HepG2 (cell line): Measurements from ENCODE around the gene C1QTNF9. TPM values are rescaled to one million over a fixed set of nuclear protein-coding genes. Genes with fewer than 3 reads are reported as not detected.
A peak's percentile ranks its signal among the peaks of the same experiment; 100 is the strongest.
"Not testable (repeated sequence)": the region's sequence is repeated elsewhere in the genome, so short reads cannot be mapped to it uniquely, and the experiment has no call there.

Source experiments
- ATAC-seq: fragments of 200-7000 bp; cut with Tn5 transposase; 3 replicates; pipeline ENCODE4 v1.9.1; 2020; ENCODE audit warnings: mild to moderate bottlenecking, moderate library complexity
- BruUV-seq: library from RNA; stranded (reverse); fragments of 400-500 nt; replicated peaks from 2 replicates; lab custom pipeline; 2021; lab: Mats Ljungman, UMichigan
- CTCF ChIA-PET: fragments of 300-600 bp; formaldehyde crosslinking; extraction: SDS; loops from one replicate; lab custom pipeline; 2021; ENCODE audit warnings: low total read pairs, inconsistent platforms, low intra/inter-chr PET ratio; lab: Yijun Ruan, JAX
- POLR2A ChIA-PET: fragments of 350-600 bp; sonication (Branson Sonifier 250); formaldehyde crosslinking; loops from one replicate; lab custom pipeline; 2020; ENCODE audit warnings: antibody characterized with exemption, inconsistent platforms; lab: Yijun Ruan, JAX
- DNase-seq: peaks from one replicate; pipeline ENCODE4 v3.0.0-alpha.2; 2015; ENCODE audit warnings: low spot score
- FAIRE-seq: peaks from 3 replicates; lab custom pipeline; 2011; peaks lifted over from hg19 to GRCh38; lab: Jason Lieb, UNC
- H2AFZ ChIP-seq: one replicate; pipeline ENCODE4 v1.6.1; 2011; ENCODE audit warnings: low read length, inconsistent platforms
- H3K27ac ChIP-seq: fragments of 300-600 bp; 3 replicates; pipeline ENCODE4 v1.8.0; 2011; ENCODE audit warnings: mixed run types, mild to moderate bottlenecking, mixed read lengths, low read length, inconsistent platforms; ENCODE audit not compliant: insufficient read depth; ENCODE audit errors: extremely low read length
- H3K27me3 ChIP-seq, 2 experiments: fragments of 200-600 bp in 1 of 2; 2 replicates in 1 of 2; 3 replicates in 1 of 2; pipeline versions ENCODE4 v1.6.0 to v1.8.0; 2011; ENCODE audit warnings: low read length in 2 of 2, mild to moderate bottlenecking in 2 of 2, moderate library complexity in 2 of 2, inconsistent platforms in 1 of 2; ENCODE audit not compliant: insufficient read depth in 2 of 2, control insufficient read depth in 1 of 2
- H3K36me3 ChIP-seq, 2 experiments: fragments of 200-600 bp in 1 of 2; replicated peaks in 1 of 2; 2 replicates in 1 of 2; 3 replicates in 1 of 2; pipeline versions ENCODE4 v1.5.1 to v1.8.0; 2011; ENCODE audit warnings: low read length in 2 of 2, inconsistent platforms in 1 of 2; ENCODE audit not compliant: insufficient read depth in 2 of 2, control insufficient read depth in 1 of 2
- H3K4me1 ChIP-seq: 2 replicates; pipeline ENCODE4 v1.5.1; 2012; ENCODE audit warnings: low read length, inconsistent platforms; ENCODE audit not compliant: insufficient read depth
- H3K4me2 ChIP-seq: 2 replicates; pipeline ENCODE4 v1.6.0; 2011; ENCODE audit warnings: low read depth, low read length, inconsistent platforms
- H3K4me3 ChIP-seq, 3 experiments: fragments of 200-600 bp in 1 of 3; sonication (generic), shearing (Covaris generic) in 1 of 3; replicated peaks in 1 of 3; 2 replicates each; pipeline ENCODE4 v1.5.1; 2011 to 2016; ENCODE audit warnings: low read length in 3 of 3, inconsistent platforms in 2 of 3, low read depth in 2 of 3, mild to moderate bottlenecking in 2 of 3, control low read depth in 1 of 3, mixed read lengths in 1 of 3; ENCODE audit not compliant: insufficient read depth in 1 of 3
- H3K79me2 ChIP-seq: one replicate; pipeline ENCODE4 v1.6.1; 2011; ENCODE audit warnings: low read length, inconsistent platforms; ENCODE audit not compliant: insufficient read depth
- H3K9ac ChIP-seq: 2 replicates; pipeline ENCODE4 v1.6.0; 2011; ENCODE audit warnings: mild to moderate bottlenecking, low read depth, low read length, inconsistent platforms; ENCODE audit not compliant: insufficient read depth
- H3K9me3 ChIP-seq: 2 replicates; pipeline ENCODE4 v1.5.1; 2012; ENCODE audit warnings: mild to moderate bottlenecking, low read length
- H4K20me1 ChIP-seq: 2 replicates; pipeline ENCODE4 v1.6.0; 2011; ENCODE audit warnings: inconsistent platforms, mild to moderate bottlenecking, low read length, moderate library complexity; ENCODE audit not compliant: insufficient read depth
- CTCF ChIP-seq: sonication (generic); formaldehyde crosslinking; IDR thresholded peaks from 2 replicates; pipeline ENCODE4 v1.5.0; 2020; ENCODE audit warnings: mild to moderate bottlenecking, missing genetic modification reagents, moderate library complexity
- GABPA ChIP-seq, 2 experiments: IDR thresholded peaks; 2 replicates each; pipeline ENCODE4 v1.6.1; 2011 to 2016; ENCODE audit warnings: low read depth in 2 of 2, low read length in 1 of 2, missing biosample characterization in 1 of 2, missing genetic modification characterization in 1 of 2
- MTF2 ChIP-seq: sonication (generic); formaldehyde crosslinking; IDR thresholded peaks from 2 replicates; pipeline ENCODE4 v1.5.0; 2020; ENCODE audit warnings: missing genetic modification reagents, borderline replicate concordance
- NR2F6 ChIP-seq, 2 experiments: IDR thresholded peaks; 2 replicates each; pipeline ENCODE4 v1.6.1; 2016; ENCODE audit warnings: antibody characterized with exemption in 1 of 2, mild to moderate bottlenecking in 1 of 2
- RFXAP ChIP-seq: sonication (generic); formaldehyde crosslinking; IDR thresholded peaks from 2 replicates; pipeline ENCODE4 v1.4.0; 2020; ENCODE audit warnings: missing genetic modification reagents, borderline replicate concordance
- STAG1 ChIP-seq: sonication (generic); formaldehyde crosslinking; IDR thresholded peaks from 2 replicates; pipeline ENCODE4 v1.4.0; 2020; ENCODE audit warnings: missing genetic modification reagents
- ZBTB44 ChIP-seq: sonication (generic); formaldehyde crosslinking; IDR thresholded peaks from 2 replicates; pipeline ENCODE4 v1.4.0; 2020; ENCODE audit warnings: missing genetic modification reagents
- ZHX2 ChIP-seq, 2 experiments: sonication (generic) in 1 of 2; formaldehyde crosslinking in 1 of 2; IDR thresholded peaks; 2 replicates each; pipeline versions ENCODE4 v1.6.1 to v1.9.0; 2014 to 2022; ENCODE audit warnings: antibody characterized with exemption in 1 of 2, borderline replicate concordance in 1 of 2, inconsistent platforms in 1 of 2, low read depth in 1 of 2, missing genetic modification reagents in 1 of 2
- WGBS: methylation state at CpG from one replicate; pipeline ENCODE4 v1.1.6; 2017; ENCODE audit warnings: low lambda C conversion rate; 5-methylcytosine and 5-hydroxymethylcytosine counted together
- in situ Hi-C: cut with HindIII; loops from 2 replicates; pipeline ENCODE4 v1.10.0; 2017; ENCODE audit warnings: low pct_unique_long_range_greater_than_20kb; ENCODE audit not compliant: extremely low pct_ligation_motif_present
- intact Hi-C: fragments of 100-400 bp; cut with micrococcal nuclease; formaldehyde crosslinking; loops from one replicate; pipeline ENCODE4 v1.10.0; 2022; ENCODE audit not compliant: unreplicated experiment
- polyA plus RNA-seq, 8 experiments: library from polyadenylated mRNA; depleted of rRNA in 3 of 8; stranded (reverse) in 7 of 8; unstranded in 1 of 8; fragments of >200 nt; fragmentation: Illumina TruSeq in 4 of 8; extraction: Trizol in 4 of 8; gene quantifications; 2 replicates each; pipeline versions ENCODE4 v1.2.1 to v1.2.3, GENCODE V29; 2011 to 2016; ENCODE audit warnings: low read depth in 4 of 8, missing spikeins in 1 of 8, mixed read lengths in 1 of 8; ENCODE audit not compliant: insufficient read depth in 1 of 8
- total RNA-seq, 5 experiments: library from RNA; depleted of rRNA; stranded (reverse); fragments of >200 nt; fragmentation: Illumina TruSeq; extraction: Trizol; gene quantifications; 2 replicates each; pipeline ENCODE4 v1.2.3, GENCODE V29; 2016; ENCODE audit warnings: low read depth in 1 of 5

Gene C1QTNF9
- total and polyA plus RNA-seq, 2 of the 13 experiments (the other 11 are each of a cell fraction or from before 2014, with no cell fraction given): not detected

- Histone ChIP-seq H2AFZ (no peak overlapping the region), H3K27me3 (no peaks in the 10 kb centered on the region), H4K20me1 (no peaks in the 10 kb centered on the region), H3K79me2 (no peaks in the 10 kb centered on the region), H3K4me2 (no peak overlapping the region), H3K4me1 (no peaks in the 10 kb centered on the region), H3K27ac (no peak overlapping the region), H3K9me3 (no peaks in the 10 kb centered on the region), H3K36me3 (no peaks in the 10 kb centered on the region), H3K4me3 (no peak overlapping the region), H3K9ac (no peak overlapping the region)
- TF ChIP-seq RFXAP: no peak
- TF ChIP-seq ZHX2 (IDR thresholded peaks at IDR 0.05; ENCODE audit: low read depth): no peak
- no peak for TF ChIP-seq ZHX2 (CRISPR knock-in tag; IDR thresholded peaks at IDR 0.05; ENCODE audit: borderline replicate concordance)
- no peak for TF ChIP-seq GABPA (IDR thresholded peaks at IDR 0.05; ENCODE audit: low read depth, low read length)
- TF ChIP-seq GABPA (CRISPR knock-in tag; IDR thresholded peaks at IDR 0.05; ENCODE audit: low read depth): no peak
- TF ChIP-seq CTCF (CRISPR knock-in tag): 0 out of 2 replicates have a peak, but pooled peaks have one; percentile 18
- no peak for TF ChIP-seq ZBTB44
- no peak for TF ChIP-seq MTF2 (CRISPR knock-in tag)
- no peak for TF ChIP-seq NR2F6 (IDR thresholded peaks at IDR 0.05)
- TF ChIP-seq NR2F6 (CRISPR knock-in tag; IDR thresholded peaks at IDR 0.05): no peak
- TF ChIP-seq STAG1: peak; percentile 44
- intact Hi-C loops: loop anchor here (5.0 kb wide), 1 partner anchor 244 kb away; no protein-coding TSS in a partner anchor
- ChIA-PET CTCF (no interaction called here), POLR2A (no interaction called here)
- 24% methylated on average over 5 of the region's 5 CpGs for WGBS
- DNase-seq (no peak), ATAC-seq (no peak), FAIRE-seq (no peak)
- in situ Hi-C loops: no loop called here
- BruUV-seq: no TSS peak
Measured at GRCh38 chr13:24313439-24313838, 4.1 kb downstream of the C1QTNF9 start.

- 4% methylated on average over 4 of the region's 10 CpGs for WGBS
- H3K4me1 ChIP-seq, H3K4me2 ChIP-seq, H3K9me3 ChIP-seq, H3K9ac ChIP-seq, H3K27me3 ChIP-seq, BruUV-seq, H2AFZ ChIP-seq, FAIRE-seq, intact Hi-C loops, DNase-seq, in situ Hi-C loops, H3K79me2 ChIP-seq, ATAC-seq, H3K36me3 ChIP-seq, H3K27ac ChIP-seq, H3K4me3 ChIP-seq, POLR2A ChIA-PET, CTCF ChIA-PET, H4K20me1 ChIP-seq: not testable (repeated sequence)
Measured at GRCh38 chr13:24317835-24318234, 8.5 kb downstream of the C1QTNF9 start.
